Erythroblast (primary cell): ENCODE data around the gene RAP1A.

Source experiments
- GATA1 ChIP-seq: IDR thresholded peaks from 2 replicates; pipeline ENCODE4 v1.6.1; 2011; ENCODE audit warnings: low read depth, mild to moderate bottlenecking, control low read depth, low read length, moderate library complexity
- POLR2A ChIP-seq: IDR thresholded peaks from 2 replicates; pipeline ENCODE4 v1.6.1; 2011; ENCODE audit warnings: mild to moderate bottlenecking, low read length

GRCh38 chr1:111570781-111571181 lies 48.8 kb upstream of the RAP1A start:
- TF ChIP-seq POLR2A (no peak), GATA1 (no peak)
